Endothelial cell (in vitro differentiated cells): ENCODE measurements around the gene KCNQ1. TPM values are rescaled to one million over a fixed set of nuclear protein-coding genes. Genes with fewer than 3 reads are reported as not detected.

Experiments
- DNase-seq: peaks from one replicate; pipeline ENCODE4 v3.0.0; 2021; ENCODE audit warnings: low spot score
- H3K27ac Mint-ChIP-seq: one replicate; pipeline ENCODE4 v1.8.0; 2021; ENCODE audit warnings: mixed read lengths, inconsistent platforms; ENCODE audit not compliant: unreplicated experiment
- H3K27me3 Mint-ChIP-seq: one replicate; pipeline ENCODE4 v1.8.0; 2021; ENCODE audit warnings: mild to moderate bottlenecking, moderate library complexity, mixed read lengths, inconsistent platforms; ENCODE audit not compliant: unreplicated experiment
- H3K36me3 Mint-ChIP-seq: one replicate; pipeline ENCODE4 v1.8.0; 2021; ENCODE audit warnings: mild to moderate bottlenecking, low read depth, mixed read lengths, inconsistent platforms; ENCODE audit not compliant: unreplicated experiment
- H3K4me1 Mint-ChIP-seq: one replicate; pipeline ENCODE4 v1.8.0; 2021; ENCODE audit warnings: mild to moderate bottlenecking, mixed read lengths, inconsistent platforms; ENCODE audit not compliant: unreplicated experiment
- H3K4me3 Mint-ChIP-seq: one replicate; pipeline ENCODE4 v1.8.0; 2021; ENCODE audit warnings: mild to moderate bottlenecking, mixed read lengths, inconsistent platforms; ENCODE audit not compliant: unreplicated experiment
- H3K9me3 Mint-ChIP-seq: one replicate; pipeline ENCODE4 v1.8.0; 2021; ENCODE audit warnings: mixed read lengths, inconsistent platforms; ENCODE audit not compliant: unreplicated experiment
- total RNA-seq: library from RNA; stranded (reverse); fragmentation: NEBNext Ultra II Directional; extraction: Animal tissue kit (Norgen Biotek cat#: 25700); gene quantifications from one replicate; pipeline ENCODE4 v1.2.1, GENCODE V29; 2021; ENCODE audit not compliant: unreplicated experiment
- TF ChIP-seq, protein P1 (sequence below): fragments of 200-600 bp; sonication (generic); IDR thresholded peaks from one replicate; pipeline ENCODE4 v1.5.0; 2021; ENCODE audit warnings: antibody characterized with exemption; ENCODE audit not compliant: unreplicated experiment

KCNQ1 gene
- total RNA-seq, 1 donor from 2014 or later: 35.3 TPM

- no peaks in the 10 kb centered on the region for H3K9me3 Mint-ChIP-seq
- no peaks in the 10 kb centered on the region for H3K4me1 Mint-ChIP-seq
- H3K4me3 Mint-ChIP-seq: no peak overlapping the region
- no peaks in the 10 kb centered on the region for H3K36me3 Mint-ChIP-seq
- TF ChIP-seq, protein P1, sequence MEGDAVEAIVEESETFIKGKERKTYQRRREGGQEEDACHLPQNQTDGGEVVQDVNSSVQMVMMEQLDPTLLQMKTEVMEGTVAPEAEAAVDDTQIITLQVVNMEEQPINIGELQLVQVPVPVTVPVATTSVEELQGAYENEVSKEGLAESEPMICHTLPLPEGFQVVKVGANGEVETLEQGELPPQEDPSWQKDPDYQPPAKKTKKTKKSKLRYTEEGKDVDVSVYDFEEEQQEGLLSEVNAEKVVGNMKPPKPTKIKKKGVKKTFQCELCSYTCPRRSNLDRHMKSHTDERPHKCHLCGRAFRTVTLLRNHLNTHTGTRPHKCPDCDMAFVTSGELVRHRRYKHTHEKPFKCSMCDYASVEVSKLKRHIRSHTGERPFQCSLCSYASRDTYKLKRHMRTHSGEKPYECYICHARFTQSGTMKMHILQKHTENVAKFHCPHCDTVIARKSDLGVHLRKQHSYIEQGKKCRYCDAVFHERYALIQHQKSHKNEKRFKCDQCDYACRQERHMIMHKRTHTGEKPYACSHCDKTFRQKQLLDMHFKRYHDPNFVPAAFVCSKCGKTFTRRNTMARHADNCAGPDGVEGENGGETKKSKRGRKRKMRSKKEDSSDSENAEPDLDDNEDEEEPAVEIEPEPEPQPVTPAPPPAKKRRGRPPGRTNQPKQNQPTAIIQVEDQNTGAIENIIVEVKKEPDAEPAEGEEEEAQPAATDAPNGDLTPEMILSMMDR: no peak
- DNase-seq: no peak
- H3K27me3 Mint-ChIP-seq: peaks cover 20% of the 10 kb centered on the region
- H3K27ac Mint-ChIP-seq: no peak overlapping the region
Measured at GRCh38 chr11:2860636-2861035, 415.8 kb downstream of the KCNQ1 start.

DNA sequence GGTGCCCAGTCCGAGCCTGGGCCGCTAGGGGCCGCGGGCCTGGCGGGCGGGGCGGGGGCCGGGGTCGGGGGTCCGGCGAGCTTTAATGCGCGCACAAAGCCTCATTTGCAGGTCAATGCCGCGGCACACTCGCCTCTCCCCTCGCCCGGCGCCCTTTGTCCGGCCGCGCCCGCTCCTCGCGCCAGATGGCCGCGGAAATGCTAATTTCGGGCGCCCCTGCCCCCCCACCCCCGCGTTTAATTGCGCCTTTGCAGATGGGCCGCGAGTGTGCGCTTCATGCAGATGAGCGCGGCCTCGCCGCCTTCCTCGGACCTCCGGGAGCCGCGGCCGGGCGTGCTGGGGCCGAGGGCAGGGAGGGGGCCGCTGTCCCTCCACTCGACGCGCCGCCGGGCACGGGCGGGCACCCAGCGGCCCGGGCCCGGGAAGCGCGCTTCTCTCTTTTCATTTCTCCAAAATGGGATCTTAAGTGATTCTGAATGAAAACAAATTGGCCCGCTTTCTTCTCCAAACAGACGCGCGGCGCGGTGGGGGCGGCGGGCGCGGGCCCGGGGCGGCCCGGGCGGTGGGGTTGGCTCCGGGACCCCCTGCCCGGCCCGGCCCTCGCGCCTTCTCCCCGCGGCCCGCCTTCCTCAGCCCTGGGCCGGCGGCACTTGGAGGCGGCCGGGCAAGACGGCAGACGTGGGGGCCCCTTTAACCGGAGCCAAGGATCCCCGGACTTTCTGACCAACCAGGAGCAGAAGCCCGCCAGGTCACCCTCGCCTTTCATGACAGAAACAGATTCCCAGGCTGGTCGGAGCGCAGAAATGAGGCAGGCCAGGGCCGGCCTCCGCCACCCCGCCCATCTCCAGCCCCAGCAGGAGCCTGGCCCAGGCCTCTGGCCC, 417.8 kb downstream of the KCNQ1 start:
- Mint-ChIP-seq H3K27ac (no peak overlapping the region), H3K4me1 (no peaks in the 10 kb centered on the region), H3K4me3 (no peak overlapping the region), H3K27me3 (peaks cover 17% of the 10 kb centered on the region), H3K36me3 (no peaks in the 10 kb centered on the region), H3K9me3 (no peaks in the 10 kb centered on the region)
- TF ChIP-seq, protein P1: no peak
- DNase-seq: no peak

- Mint-ChIP-seq H3K36me3 (no peaks in the 10 kb centered on the region), H3K4me3 (no peak overlapping the region), H3K9me3 (no peaks in the 10 kb centered on the region), H3K27me3 (peaks cover 17% of the 10 kb centered on the region), H3K27ac (no peak overlapping the region), H3K4me1 (no peaks in the 10 kb centered on the region)
- TF ChIP-seq, protein P1: no peak
- DNase-seq: no peak
Measured at GRCh38 chr11:2863276-2863618, 418.4 kb downstream of the KCNQ1 start.

- H3K4me3 Mint-ChIP-seq: no peak overlapping the region
- H3K9me3 Mint-ChIP-seq: no peaks in the 10 kb centered on the region
- no peak for DNase-seq
- peaks cover 5% of the 10 kb centered on the region for H3K4me1 Mint-ChIP-seq
- peaks cover 15% of the 10 kb centered on the region for H3K27me3 Mint-ChIP-seq
- TF ChIP-seq, protein P1: no peak
- H3K27ac Mint-ChIP-seq: no peak overlapping the region
- no peaks in the 10 kb centered on the region for H3K36me3 Mint-ChIP-seq
Measured at GRCh38 chr11:2864901-2865300, 420.1 kb downstream of the KCNQ1 start.

DNA sequence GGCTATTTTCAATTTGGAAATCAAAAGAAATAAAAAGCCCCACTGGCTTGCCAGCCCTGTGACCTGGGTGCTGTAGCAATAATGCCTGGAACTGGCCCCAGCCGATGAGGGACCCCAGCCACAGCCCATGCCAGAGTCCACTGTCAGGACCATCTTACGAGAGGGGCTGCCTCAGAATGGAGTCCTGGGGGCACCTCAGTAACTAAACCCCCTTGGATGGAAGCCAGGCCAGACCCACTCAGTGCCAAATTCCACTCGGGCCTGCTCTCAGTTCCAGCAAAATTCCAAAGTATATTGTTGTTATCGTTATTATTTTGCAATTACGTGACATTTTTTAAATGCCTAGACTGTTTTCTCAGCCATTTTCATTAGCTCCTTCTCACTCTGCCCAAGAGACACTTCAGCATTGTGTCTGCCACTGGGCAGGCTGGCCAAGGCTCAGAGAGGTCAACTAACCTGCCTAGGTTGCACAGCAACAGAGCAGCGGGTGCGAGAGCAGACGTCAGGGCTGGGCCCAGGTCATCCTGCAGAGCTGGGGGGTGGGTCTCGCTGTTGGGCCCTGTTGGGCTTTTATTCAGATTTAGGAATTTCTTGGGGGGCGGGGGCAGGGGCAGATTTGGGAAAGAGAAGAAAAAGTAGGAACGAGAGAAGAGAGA, 421.2 kb downstream of the KCNQ1 start:
- Mint-ChIP-seq H3K27me3 (peaks cover 11% of the 10 kb centered on the region), H3K4me3 (no peak overlapping the region), H3K9me3 (no peaks in the 10 kb centered on the region), H3K36me3 (no peaks in the 10 kb centered on the region), H3K4me1 (peaks cover 5% of the 10 kb centered on the region), H3K27ac (no peak overlapping the region)
- no peak for DNase-seq
- TF ChIP-seq, protein P1: no peak
